Measurements from ENCODE around the gene JARID2.

DNA sequence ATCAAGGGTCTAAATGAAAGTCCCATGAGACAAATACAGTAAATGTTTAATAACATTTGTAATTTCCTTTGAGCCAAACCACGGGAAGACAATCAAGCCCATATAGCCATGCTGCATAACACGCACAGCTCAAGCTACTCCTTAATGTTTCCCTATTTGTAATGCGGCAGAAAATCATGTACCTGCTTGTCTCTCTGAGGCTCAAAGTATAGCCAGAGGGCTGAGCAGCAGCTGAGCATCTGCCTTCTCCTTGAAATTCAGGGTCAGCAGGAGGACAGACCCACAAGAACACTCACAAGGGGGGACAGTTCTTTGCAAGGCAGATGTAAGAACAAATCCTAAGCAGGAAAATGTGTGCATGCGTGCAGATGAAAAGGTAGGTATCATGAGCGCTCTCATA, 45.8 kb upstream of the JARID2 start:
- TF ChIP-seq, protein P1, sequence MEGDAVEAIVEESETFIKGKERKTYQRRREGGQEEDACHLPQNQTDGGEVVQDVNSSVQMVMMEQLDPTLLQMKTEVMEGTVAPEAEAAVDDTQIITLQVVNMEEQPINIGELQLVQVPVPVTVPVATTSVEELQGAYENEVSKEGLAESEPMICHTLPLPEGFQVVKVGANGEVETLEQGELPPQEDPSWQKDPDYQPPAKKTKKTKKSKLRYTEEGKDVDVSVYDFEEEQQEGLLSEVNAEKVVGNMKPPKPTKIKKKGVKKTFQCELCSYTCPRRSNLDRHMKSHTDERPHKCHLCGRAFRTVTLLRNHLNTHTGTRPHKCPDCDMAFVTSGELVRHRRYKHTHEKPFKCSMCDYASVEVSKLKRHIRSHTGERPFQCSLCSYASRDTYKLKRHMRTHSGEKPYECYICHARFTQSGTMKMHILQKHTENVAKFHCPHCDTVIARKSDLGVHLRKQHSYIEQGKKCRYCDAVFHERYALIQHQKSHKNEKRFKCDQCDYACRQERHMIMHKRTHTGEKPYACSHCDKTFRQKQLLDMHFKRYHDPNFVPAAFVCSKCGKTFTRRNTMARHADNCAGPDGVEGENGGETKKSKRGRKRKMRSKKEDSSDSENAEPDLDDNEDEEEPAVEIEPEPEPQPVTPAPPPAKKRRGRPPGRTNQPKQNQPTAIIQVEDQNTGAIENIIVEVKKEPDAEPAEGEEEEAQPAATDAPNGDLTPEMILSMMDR (conservative IDR thresholded peaks at IDR 0.05; ENCODE audit: low read length), result no peak
- no peak for TF ChIP-seq EZH2phosphoT487 (IDR thresholded peaks at IDR 0.05; ENCODE audit: borderline replicate concordance, low read depth, low read length)
